ENCODE data around the gene CENATAC.

GRCh38 chr11:118996926-118997626, 862 bp upstream of the CENATAC start:
- TF ChIP-seq CTCF (IDR thresholded peaks at IDR 0.05; ENCODE audit: low read depth, low read length) (0 out of 2 replicates have a peak, but pooled peaks have one; percentile 5), EZH2phosphoT487 (IDR thresholded peaks at IDR 0.05; ENCODE audit: low read depth) (no peak)

All from OCI-LY3 (cell line).